SU-DHL-6 (cell line): Measurements from ENCODE around the gene MKI67.

ENCODE experiments used
- H2AFZ ChIP-seq: fragments of 200-600 bp; sonication (generic); 2 replicates; pipeline ENCODE4 v1.6.1; 2014; ENCODE audit warnings: low read depth, mild to moderate bottlenecking, moderate library complexity, mixed read lengths, antibody characterized with exemption, low read length; ENCODE audit not compliant: severe bottlenecking
- H3F3A ChIP-seq: fragments of 200-600 bp; shearing (Covaris generic); 2 replicates; pipeline ENCODE4 v1.6.0; 2016; ENCODE audit warnings: antibody characterized with exemption, mild to moderate bottlenecking; ENCODE audit not compliant: insufficient read depth
- H3K27ac ChIP-seq: fragments of 200-600 bp; sonication (generic); 2 replicates; pipeline ENCODE4 v1.5.1; 2016; ENCODE audit warnings: low read depth, mild to moderate bottlenecking, low read length, moderate library complexity, mixed read lengths
- H3K27me3 ChIP-seq: fragments of 200-600 bp; sonication (generic), shearing (Covaris generic); 2 replicates; pipeline ENCODE4 v1.6.0; 2014; ENCODE audit warnings: mild to moderate bottlenecking, low read length
- H3K36me3 ChIP-seq: fragments of 200-600 bp; sonication (generic); 2 replicates; pipeline ENCODE4 v1.6.1; 2014; ENCODE audit warnings: mild to moderate bottlenecking, low read length, mixed read lengths
- H3K4me2 ChIP-seq: fragments of 300-600, 200-600 bp; shearing (Covaris generic), sonication (generic); 2 replicates; pipeline ENCODE4 v1.6.0; 2014; ENCODE audit warnings: low read length, low read depth, mild to moderate bottlenecking; ENCODE audit not compliant: poor library complexity, severe bottlenecking
- H3K4me3 ChIP-seq: fragments of 200-600 bp; sonication (generic); 2 replicates; pipeline ENCODE4 v1.5.1; 2014; ENCODE audit warnings: antibody characterized with exemption, low read length, mild to moderate bottlenecking, mixed read lengths; ENCODE audit not compliant: insufficient read depth, poor library complexity, severe bottlenecking
- H3K79me2 ChIP-seq: fragments of 200-600 bp; sonication (generic); 2 replicates; pipeline ENCODE4 v1.6.1; 2014; ENCODE audit warnings: mild to moderate bottlenecking, low read length, moderate library complexity; ENCODE audit not compliant: insufficient read depth
- H3K9ac ChIP-seq: fragments of 200-600 bp; sonication (generic); 2 replicates; pipeline ENCODE4 v1.7.0; 2014; ENCODE audit warnings: mild to moderate bottlenecking, low read length
- H3K9me2 ChIP-seq: fragments of 200-600 bp; sonication (generic); replicated peaks from 2 replicates; pipeline ENCODE4 v1.6.1; 2014; ENCODE audit warnings: low read length; ENCODE audit not compliant: insufficient read depth
- H3K9me3 ChIP-seq: fragments of 200-600 bp; sonication (generic); 2 replicates; pipeline ENCODE4 v1.6.1; 2014; ENCODE audit warnings: low read length, mixed read lengths; ENCODE audit not compliant: insufficient read depth
- H4K20me1 ChIP-seq: fragments of 200-600 bp; sonication (generic); 2 replicates; pipeline ENCODE4 v1.6.1; 2014; ENCODE audit warnings: low read depth, mild to moderate bottlenecking, antibody characterized with exemption, low read length, moderate library complexity, mixed read lengths
- CTCF ChIP-seq: fragments of 200-600 bp; sonication (generic); IDR thresholded peaks from one replicate; pipeline ENCODE4 v1.5.1; 2017; ENCODE audit warnings: antibody characterized with exemption, mild to moderate bottlenecking, low read length, moderate library complexity; ENCODE audit not compliant: insufficient read depth, poor library complexity, severe bottlenecking
- EZH2phosphoT487 ChIP-seq: fragments of 200-600 bp; sonication (generic), shearing (Covaris generic); conservative IDR thresholded peaks from 2 replicates; pipeline ENCODE4 v1.6.1; 2018; ENCODE audit warnings: mild to moderate bottlenecking, antibody characterized with exemption, low read length, moderate library complexity, mixed read lengths

Gene MKI67

DNA sequence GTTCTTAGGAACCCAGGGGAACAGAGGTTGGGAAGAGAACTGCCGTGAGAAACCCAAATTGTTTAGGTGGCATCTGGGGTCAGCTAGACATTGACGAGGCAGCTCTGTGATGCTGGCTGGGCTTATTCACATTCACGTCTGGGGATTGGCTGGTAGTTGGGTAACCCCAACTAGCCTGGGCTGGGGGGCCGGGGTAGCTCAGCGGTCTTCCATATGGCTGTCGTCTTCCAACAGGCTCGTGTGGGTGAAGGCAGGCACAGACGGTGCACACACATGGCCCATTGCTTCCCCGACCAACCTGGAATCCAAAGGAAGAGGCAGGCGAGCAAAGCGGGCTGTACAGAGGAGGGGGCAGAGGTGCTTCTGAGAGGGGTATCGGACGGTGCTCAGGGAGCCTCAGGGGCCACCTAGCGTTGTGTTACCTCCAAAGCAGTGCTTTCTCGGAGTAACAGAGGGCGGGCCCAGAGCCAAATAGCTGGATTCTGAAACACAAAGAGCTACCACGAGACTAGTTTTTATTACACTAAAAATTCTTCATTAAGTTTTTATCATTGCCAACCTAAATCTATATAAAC, 34.5 kb downstream of the MKI67 start:
- Histone ChIP-seq H2AFZ (no peak overlapping the region), H3K9me2 (no peaks in the 10 kb centered on the region), H3K4me2 (no peak overlapping the region), H3F3A (peaks cover 17% of the 10 kb centered on the region), H3K79me2 (no peaks in the 10 kb centered on the region), H3K36me3 (no peaks in the 10 kb centered on the region), H3K9me3 (no peaks in the 10 kb centered on the region), H3K27ac (no peak overlapping the region), H3K9ac (no peak overlapping the region), H3K27me3 (no peaks in the 10 kb centered on the region), H4K20me1 (no peaks in the 10 kb centered on the region), H3K4me3 (no peak overlapping the region)
- TF ChIP-seq CTCF, result no peak
- no peak for TF ChIP-seq EZH2phosphoT487

DNA sequence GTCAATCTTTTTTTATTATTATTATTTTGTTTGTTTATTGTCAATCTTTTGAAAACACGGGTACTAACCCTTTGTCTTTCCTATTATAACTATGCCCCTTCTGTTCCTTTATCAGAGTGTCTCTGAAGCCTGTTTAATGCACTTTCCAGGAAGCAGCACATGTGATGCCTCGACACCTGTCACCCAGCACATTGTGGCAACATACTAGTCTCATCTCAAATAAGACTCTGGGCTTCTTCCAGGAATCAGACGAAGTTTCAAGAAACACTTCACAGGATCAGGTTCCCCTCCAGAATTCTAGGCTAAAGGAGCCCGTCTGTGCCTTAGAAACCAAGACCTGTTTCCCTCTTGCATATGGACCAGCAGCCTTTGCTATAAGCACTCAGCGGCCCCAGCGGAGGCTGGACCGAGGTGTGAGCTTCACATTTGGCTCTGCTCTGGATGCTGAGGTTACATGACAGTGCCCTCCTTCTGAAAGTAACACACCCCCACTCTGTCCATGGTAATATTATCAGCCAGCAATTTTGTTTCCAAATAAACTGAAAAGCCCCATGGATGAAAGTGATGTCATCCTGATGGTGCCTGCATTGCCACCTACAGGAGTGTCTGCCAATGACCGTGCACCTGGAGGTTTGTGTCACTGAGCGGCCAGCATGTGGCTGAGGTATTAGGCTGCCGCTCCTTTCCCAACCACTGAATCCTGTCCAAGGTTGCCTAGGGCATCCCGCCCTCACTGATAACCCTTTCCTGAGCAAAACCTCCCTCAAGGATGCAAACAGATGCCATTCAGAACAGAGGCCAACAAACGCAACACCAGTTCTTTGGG, 38.1 kb downstream of the MKI67 start:
- Histone ChIP-seq H3K9ac (no peak overlapping the region), H4K20me1 (no peaks in the 10 kb centered on the region), H3K9me2 (no peaks in the 10 kb centered on the region), H3K27ac (no peak overlapping the region), H3K27me3 (no peaks in the 10 kb centered on the region), H3K79me2 (no peaks in the 10 kb centered on the region), H2AFZ (no peak overlapping the region), H3K4me2 (no peak overlapping the region), H3K36me3 (no peaks in the 10 kb centered on the region), H3K4me3 (no peak overlapping the region), H3K9me3 (no peaks in the 10 kb centered on the region), H3F3A (no peaks in the 10 kb centered on the region)
- TF ChIP-seq CTCF (no peak), EZH2phosphoT487 (no peak)

DNA sequence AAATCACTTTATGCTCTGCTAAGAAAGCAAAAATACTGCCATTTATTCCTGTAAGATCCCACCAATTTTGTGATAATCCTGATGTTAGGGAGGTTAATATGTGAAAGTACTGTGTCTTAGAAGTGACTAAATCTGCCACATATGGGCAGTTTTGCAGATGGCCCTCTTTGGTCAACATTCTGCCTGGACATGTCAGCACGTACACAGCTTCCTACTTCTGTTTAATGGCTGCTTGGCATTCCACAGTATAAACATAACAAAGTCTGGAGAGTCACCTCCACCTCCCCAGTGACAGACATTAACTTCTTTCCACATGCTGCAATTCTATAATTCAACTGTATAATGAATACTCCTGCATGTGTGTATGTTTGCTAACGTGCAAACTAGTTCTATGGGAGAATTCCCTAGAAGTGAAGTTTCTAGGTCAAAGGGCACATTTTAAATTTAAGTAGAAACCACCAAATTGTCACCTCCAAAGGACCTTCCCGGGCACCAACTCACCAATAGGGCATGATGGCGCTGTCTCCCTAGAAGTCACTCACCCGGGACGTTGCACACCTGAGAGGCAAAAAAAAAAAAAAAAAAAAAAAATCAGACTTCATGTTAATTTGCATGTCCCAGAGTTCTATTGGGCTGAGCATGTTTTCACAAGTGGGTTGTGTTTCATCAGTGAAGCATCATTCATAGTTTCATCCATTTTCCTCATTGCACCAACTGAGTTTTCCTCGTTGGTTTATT, 38.9 kb downstream of the MKI67 start:
- Histone ChIP-seq H3K4me2 (no peak overlapping the region), H3K27me3 (no peaks in the 10 kb centered on the region), H3K27ac (no peak overlapping the region), H3K9ac (no peak overlapping the region), H3F3A (no peaks in the 10 kb centered on the region), H3K9me3 (no peaks in the 10 kb centered on the region), H3K9me2 (no peaks in the 10 kb centered on the region), H4K20me1 (no peaks in the 10 kb centered on the region), H2AFZ (no peak overlapping the region), H3K36me3 (no peaks in the 10 kb centered on the region), H3K79me2 (no peaks in the 10 kb centered on the region), H3K4me3 (no peak overlapping the region)
- TF ChIP-seq EZH2phosphoT487 (no peak), CTCF (no peak)
